ENCODE results near the gene FOXD3. TPM values are rescaled to one million over a fixed set of nuclear protein-coding genes. Genes with fewer than 3 reads are reported as not detected.

FOXD3 gene
- total RNA-seq, 4 donors from 2014 or later, result 1.2 to 7.0 (median 4.4) TPM

DNA sequence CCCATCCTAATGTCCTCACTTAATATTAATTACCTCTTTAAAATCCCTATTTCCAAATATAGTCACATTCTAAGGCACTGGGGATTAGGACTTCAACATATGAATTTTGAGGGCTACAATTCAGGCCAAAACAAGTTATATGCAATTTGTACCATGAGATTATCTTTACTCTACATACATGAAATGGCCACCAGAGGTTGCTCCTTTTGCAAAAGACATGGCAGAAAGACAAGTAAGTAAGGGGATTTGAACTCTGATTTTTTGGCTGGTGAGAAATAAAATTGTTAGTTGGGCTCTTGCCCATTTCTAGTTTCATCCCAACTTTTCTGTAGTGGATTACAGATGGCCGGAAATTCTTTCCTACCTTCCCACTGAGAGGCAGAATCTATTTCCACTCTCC is 40.2 kb downstream of the FOXD3 start:
- DNase-seq (ENCODE audit: extremely low spot score), result no peak
- Histone ChIP-seq H3K4me1 (peaks cover 5 to 6% (median 6%) of the 10 kb centered on the region in 4 donors), H3K36me3 (no peaks in the 10 kb centered on the region), H3K27ac (replicated peaks in 1 of 4) (no peak overlapping the region), H3K4me3 (no peak overlapping the region), H3K9me3 (no peaks in the 10 kb centered on the region), H3K27me3 (peaks cover 0 to 10% (median 0%) of the 10 kb centered on the region in 4 donors)
- WGBS, result 94% methylated on average over 1 of the region's 1 CpG
- intact Hi-C loops (cut with DNase I), result loop anchor here (10.0 kb wide), 1 partner anchor 162 kb away; the partner anchor contains the start of genes EFCAB7 and ITGB3BP
- no peak for TF ChIP-seq POLR2A (IDR thresholded peaks at IDR 0.05; ENCODE audit: low read depth)
- TF ChIP-seq, protein P1, sequence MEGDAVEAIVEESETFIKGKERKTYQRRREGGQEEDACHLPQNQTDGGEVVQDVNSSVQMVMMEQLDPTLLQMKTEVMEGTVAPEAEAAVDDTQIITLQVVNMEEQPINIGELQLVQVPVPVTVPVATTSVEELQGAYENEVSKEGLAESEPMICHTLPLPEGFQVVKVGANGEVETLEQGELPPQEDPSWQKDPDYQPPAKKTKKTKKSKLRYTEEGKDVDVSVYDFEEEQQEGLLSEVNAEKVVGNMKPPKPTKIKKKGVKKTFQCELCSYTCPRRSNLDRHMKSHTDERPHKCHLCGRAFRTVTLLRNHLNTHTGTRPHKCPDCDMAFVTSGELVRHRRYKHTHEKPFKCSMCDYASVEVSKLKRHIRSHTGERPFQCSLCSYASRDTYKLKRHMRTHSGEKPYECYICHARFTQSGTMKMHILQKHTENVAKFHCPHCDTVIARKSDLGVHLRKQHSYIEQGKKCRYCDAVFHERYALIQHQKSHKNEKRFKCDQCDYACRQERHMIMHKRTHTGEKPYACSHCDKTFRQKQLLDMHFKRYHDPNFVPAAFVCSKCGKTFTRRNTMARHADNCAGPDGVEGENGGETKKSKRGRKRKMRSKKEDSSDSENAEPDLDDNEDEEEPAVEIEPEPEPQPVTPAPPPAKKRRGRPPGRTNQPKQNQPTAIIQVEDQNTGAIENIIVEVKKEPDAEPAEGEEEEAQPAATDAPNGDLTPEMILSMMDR (IDR thresholded peaks at IDR 0.05), result no peak
- TF ChIP-seq EP300 (IDR thresholded peaks at IDR 0.05), result no peak
- TF ChIP-seq POLR2AphosphoS5 (IDR thresholded peaks at IDR 0.05), result no peak

DNA sequence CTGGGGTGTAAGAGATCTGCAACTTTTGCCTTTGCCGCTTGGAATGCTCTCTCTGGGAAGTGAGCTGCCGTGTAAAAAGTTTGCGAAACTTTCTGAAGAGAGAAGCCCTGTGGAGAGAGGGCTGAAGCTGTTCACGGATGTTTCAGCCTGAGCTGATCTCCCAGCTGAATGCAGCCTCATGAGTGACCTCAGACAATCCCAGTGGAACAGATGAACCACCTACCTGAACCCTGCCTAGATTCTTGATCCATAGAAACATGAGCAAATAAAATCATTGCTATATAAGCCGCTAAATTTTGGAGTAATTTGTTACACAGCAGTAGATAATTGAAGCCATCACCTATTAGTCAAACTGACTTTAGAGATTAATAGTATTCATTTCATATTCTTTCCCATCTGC is 40.6 kb downstream of the FOXD3 start:
- Histone ChIP-seq H3K4me1 (peaks cover 5 to 7% (median 7%) of the 10 kb centered on the region in 4 donors), H3K4me3 (no peak overlapping the region), H3K27me3 (peaks cover 0 to 10% (median 0%) of the 10 kb centered on the region in 4 donors), H3K9me3 (no peaks in the 10 kb centered on the region), H3K36me3 (no peaks in the 10 kb centered on the region), H3K27ac (replicated peaks in 1 of 4) (no peak overlapping the region)
- no peak for DNase-seq (ENCODE audit: extremely low spot score)
- intact Hi-C loops (cut with DNase I), result loop anchor here (10.0 kb wide), 1 partner anchor 162 kb away; the partner anchor contains the start of genes EFCAB7 and ITGB3BP
- no peak for TF ChIP-seq POLR2A (IDR thresholded peaks at IDR 0.05; ENCODE audit: low read depth)
- TF ChIP-seq POLR2AphosphoS5 (IDR thresholded peaks at IDR 0.05), result no peak
- TF ChIP-seq, protein P1 (IDR thresholded peaks at IDR 0.05), result no peak
- TF ChIP-seq EP300 (IDR thresholded peaks at IDR 0.05), result no peak
- WGBS, result 93% methylated on average over 5 of the region's 5 CpGs

DNA sequence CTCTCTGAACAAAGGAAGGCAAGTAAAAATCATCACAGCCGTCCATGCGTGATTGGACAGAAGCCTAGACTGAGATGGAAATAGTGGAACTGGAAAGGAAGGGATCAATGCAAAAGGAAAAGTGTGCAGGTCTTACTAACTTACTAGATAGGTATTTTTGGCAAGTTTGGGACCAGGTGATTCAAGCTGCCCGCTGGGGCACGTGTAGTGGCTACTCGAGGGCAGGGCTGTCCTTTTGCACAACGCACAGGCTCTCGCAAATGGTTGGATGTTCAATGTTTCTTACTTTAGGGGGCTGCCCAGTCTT is 44.5 kb downstream of the FOXD3 start:
- no peak for DNase-seq (ENCODE audit: extremely low spot score)
- intact Hi-C loops (cut with DNase I), result loop anchor here (10.0 kb wide), 1 partner anchor 158 kb away; the partner anchor contains the start of genes EFCAB7 and ITGB3BP
- TF ChIP-seq EP300 (IDR thresholded peaks at IDR 0.05) (no peak), POLR2A (IDR thresholded peaks at IDR 0.05; ENCODE audit: low read depth) (no peak), POLR2AphosphoS5 (IDR thresholded peaks at IDR 0.05) (no peak)
- H3K4me3 ChIP-seq, result peak overlapping the region; percentile 84 to 95 (median 91)
- H3K4me1 ChIP-seq, result peaks cover 13 to 19% (median 15%) of the 10 kb centered on the region in 4 donors
- H3K36me3 ChIP-seq, result peaks cover 5 to 13% (median 10%) of the 10 kb centered on the region in 4 donors
- peaks cover 0 to 7% (median 0%) of the 10 kb centered on the region in 4 donors for H3K27me3 ChIP-seq
- H3K9me3 ChIP-seq, result no peaks in the 10 kb centered on the region
- WGBS, result 88% methylated on average over 7 of the region's 7 CpGs
- peak overlapping the region; percentile 84 to 89 (median 87) for H3K27ac ChIP-seq (replicated peaks in 1 of 4)

DNA sequence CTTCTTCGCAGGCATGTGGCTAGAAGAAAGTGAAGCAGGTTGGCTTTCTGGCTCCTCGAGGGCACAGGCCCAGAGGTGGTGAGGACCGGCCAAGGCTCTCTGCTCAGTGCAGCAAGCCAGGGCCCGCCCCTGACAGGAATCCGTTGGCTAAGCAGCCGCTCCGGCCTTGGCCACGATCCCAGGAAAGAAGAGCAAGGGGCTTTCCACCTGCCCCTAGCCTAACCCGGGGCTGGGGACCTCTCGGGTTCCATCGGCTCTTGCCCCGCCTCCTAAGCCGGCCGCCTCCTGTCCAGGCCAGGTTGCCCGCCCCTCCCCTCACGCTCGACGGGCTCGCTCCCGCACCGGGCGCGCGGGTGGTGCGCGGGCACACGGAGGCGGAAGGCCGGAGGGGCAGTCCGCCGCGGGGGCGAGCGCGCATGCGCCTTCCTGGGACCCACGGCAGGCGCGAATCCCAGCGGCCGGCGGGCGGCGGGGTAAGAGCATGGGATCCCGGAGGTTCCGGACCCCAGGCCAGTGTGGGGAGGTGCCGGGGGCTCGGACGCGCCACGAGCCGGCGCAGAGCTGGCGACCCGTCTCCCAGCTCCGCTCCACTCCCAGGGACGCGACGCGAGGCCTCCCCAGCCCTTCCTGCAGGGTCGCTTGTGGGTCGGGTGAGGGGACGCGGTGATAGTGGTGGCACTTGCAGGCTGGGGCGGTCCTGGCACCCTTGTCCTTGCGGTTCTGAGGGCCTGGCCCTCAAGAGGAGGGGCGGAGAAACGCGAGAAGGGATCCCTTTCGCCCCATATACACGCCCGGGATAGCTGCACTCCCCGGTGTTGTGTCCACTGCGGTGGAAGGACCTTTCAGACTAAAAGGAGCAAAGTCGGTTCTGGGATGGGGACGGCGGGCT is 45.1 kb downstream of the FOXD3 start, which contains the start of gene ALG6:
TSS of gene ALG6 (plus strand) at position 413 of the 889 bp plus-strand sequence. CDS start 3,351 bp downstream, outside the sequence.
- H3K9me3 ChIP-seq, result no peaks in the 10 kb centered on the region
- TF ChIP-seq POLR2AphosphoS5 (IDR thresholded peaks at IDR 0.05) (peak; percentile 83 to 84), POLR2A (IDR thresholded peaks at IDR 0.05; ENCODE audit: low read depth) (peak; percentile 53), EP300 (IDR thresholded peaks at IDR 0.05) (no peak)
- TF ChIP-seq, protein P1 (IDR thresholded peaks at IDR 0.05), result peak; percentile 21 to 33 (median 26)
- peaks cover 0 to 7% (median 0%) of the 10 kb centered on the region in 4 donors for H3K27me3 ChIP-seq
- 1% methylated on average over 29 of the region's 77 CpGs for WGBS
- DNase-seq (ENCODE audit: extremely low spot score), result peak; percentile 96
- intact Hi-C loops (cut with DNase I), result loop anchor here (10.0 kb wide), 1 partner anchor 157 kb away; the partner anchor contains the start of genes EFCAB7 and ITGB3BP
- peaks cover 5 to 18% (median 13%) of the 10 kb centered on the region in 4 donors for H3K36me3 ChIP-seq
- H3K4me1 ChIP-seq, result peaks cover 13 to 19% (median 15%) of the 10 kb centered on the region in 4 donors
- peak within 1 kb of the TSS; percentile 84 to 89 (median 87) for H3K27ac ChIP-seq (replicated peaks in 1 of 4)
- peak within 1 kb of the TSS; percentile 84 to 95 (median 91) for H3K4me3 ChIP-seq

DNA sequence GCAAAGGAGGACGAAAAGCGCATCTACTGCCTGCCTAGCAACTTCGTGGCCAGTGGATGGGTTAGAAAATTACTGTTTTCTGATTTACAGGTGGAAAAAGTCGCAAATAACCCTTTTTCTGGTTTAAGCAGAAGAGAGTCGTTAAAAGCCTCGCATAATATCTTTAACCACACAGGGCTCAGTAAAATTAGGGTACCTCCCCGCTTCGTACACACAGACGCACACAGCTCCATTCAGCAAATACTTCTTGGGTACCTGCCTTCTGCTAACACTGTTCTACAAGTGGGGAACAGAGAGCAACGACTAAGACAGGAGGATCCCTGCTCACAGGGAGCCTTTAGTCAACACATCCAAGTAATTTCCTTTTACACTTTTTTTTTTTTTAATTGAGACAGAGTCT is 45.8 kb downstream of the FOXD3 start:
- peaks cover 0 to 5% (median 0%) of the 10 kb centered on the region in 4 donors for H3K27me3 ChIP-seq
- TF ChIP-seq EP300 (IDR thresholded peaks at IDR 0.05) (no peak), POLR2AphosphoS5 (IDR thresholded peaks at IDR 0.05) (no peak), POLR2A (IDR thresholded peaks at IDR 0.05; ENCODE audit: low read depth) (no peak)
- TF ChIP-seq, protein P1 (IDR thresholded peaks at IDR 0.05), result no peak
- intact Hi-C loops (cut with DNase I), result loop anchor here (10.0 kb wide), 1 partner anchor 157 kb away; the partner anchor contains the start of genes EFCAB7 and ITGB3BP
- H3K4me3 ChIP-seq, result peak overlapping the region; percentile 84 to 95 (median 91)
- no peak for DNase-seq (ENCODE audit: extremely low spot score)
- peaks cover 13 to 19% (median 15%) of the 10 kb centered on the region in 4 donors for H3K4me1 ChIP-seq
- WGBS, result 1% methylated on average over 10 of the region's 10 CpGs
- no peaks in the 10 kb centered on the region for H3K9me3 ChIP-seq
- peak overlapping the region; percentile 84 to 89 (median 87) for H3K27ac ChIP-seq (replicated peaks in 1 of 4)
- peaks cover 5 to 25% (median 13%) of the 10 kb centered on the region in 4 donors for H3K36me3 ChIP-seq

Data from esophagus muscularis mucosa (tissue), 4 donors.